Muscle of back (tissue), 11 donors: ENCODE data around the gene ATP2C1. TPM values are rescaled to one million over a fixed set of nuclear protein-coding genes. Genes with fewer than 3 reads are reported as not detected.
"Not testable (repeated sequence)": the region's sequence is repeated elsewhere in the genome, so short reads cannot be mapped to it uniquely, and the experiment has no call there.

Experiments used
- DNase-seq, 3 donors: peaks; one replicate each; pipeline versions ENCODE4 v3.0.0 to v3.0.0-alpha.2; 2013
- polyA plus RNA-seq, 10 donors: library from polyadenylated mRNA; unstranded; fragments of 120-200 nt; gene quantifications; one replicate each; pipeline ENCODE4 v1.2.1, GENCODE V29; 2013; ENCODE audit not compliant: insufficient read length in 10 of 10

Gene ATP2C1
- polyA plus RNA-seq, 10 donors = 61.3 to 85.9 (median 72.3) TPM

DNA sequence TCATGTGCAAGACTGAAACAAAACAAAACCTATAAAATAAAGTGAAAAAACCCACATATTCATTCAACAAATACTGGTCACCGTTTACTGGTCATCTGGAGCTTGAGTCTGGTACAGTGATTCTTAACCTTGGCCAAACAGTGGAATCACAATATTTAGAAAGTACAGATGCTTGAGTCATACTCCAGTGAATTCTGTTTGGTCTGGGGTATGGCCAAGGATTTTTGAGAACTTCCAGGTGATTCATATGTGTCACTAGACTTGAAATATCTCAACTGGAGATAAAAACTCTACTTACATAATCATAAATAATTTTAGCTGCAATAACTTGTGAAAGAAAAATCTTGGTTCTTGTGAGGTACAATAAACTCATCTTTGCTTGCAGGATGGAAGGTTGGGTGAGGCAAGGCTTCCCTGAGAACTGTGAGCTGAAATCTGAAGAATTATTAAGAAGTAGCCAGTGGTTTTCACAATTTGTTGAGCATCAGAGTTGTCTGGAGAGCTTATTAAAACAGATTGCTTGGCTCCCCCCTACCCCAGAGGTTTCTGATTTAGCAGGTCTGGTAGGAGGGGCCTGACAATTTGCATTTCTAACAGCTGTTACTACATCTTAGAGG is 142.4 kb downstream of the ATP2C1 start:
- DNase-seq = no peak

- DNase-seq = no peak
These were observed 143.1 kb downstream of the ATP2C1 start for GRCh38 chr3:131036986-131037385.

DNA sequence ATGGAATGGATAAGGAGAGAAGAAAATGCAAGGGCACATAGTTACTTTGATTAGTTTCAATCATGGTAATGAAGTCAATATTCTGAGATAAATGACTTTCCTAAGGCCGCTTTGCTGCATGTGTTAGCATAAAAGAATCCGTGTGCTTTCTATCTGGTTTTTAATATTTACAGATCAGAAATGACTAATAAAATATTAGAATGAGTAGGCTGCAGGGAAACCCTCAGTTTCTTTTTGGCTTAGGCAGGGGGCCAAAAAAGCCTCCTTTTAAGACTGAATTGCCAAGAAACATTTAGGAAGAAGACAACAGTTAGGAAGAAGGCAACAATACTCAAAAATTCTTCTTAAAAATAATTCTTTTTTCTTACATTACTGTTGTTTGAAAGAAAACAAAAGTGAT is 144.4 kb downstream of the ATP2C1 start:
- peak in 2 of 3 donors; percentile 15 to 17 for DNase-seq

DNA sequence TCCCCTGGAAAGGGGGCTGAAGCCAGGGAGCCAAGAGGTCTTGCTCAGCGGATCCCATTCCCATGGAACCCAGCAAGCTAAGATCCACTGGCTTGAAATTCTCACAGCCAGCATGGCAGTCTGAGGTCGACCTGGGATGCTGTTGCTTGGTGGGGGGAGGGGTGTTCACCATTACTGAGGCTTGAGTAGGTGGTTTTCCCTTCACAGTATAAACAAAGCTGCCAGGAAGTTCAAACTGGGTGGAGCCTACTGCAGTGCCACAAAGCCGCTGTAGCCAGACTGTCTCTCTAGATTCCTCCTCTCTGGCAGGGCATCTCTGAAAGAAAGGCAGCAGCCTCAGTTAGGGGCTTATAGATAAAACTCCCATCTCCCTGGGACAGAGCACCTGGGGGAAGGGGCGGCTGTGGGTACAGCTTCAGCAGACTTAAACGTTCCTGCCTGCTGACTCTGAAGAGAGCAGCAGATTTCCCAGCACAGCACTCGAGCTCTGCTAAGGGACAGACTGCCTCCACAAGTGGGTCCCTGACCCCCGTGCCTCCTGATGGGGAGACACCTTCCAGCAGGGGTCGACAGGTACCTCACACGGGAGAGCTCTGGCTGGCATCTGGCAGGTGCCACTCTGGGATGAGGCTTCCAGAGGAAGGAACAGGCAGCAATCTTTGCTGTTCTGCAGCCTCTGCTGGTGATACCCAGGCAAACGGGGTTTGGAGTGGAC is 148.5 kb downstream of the ATP2C1 start:
- not testable (repeated sequence) for DNase-seq

DNA sequence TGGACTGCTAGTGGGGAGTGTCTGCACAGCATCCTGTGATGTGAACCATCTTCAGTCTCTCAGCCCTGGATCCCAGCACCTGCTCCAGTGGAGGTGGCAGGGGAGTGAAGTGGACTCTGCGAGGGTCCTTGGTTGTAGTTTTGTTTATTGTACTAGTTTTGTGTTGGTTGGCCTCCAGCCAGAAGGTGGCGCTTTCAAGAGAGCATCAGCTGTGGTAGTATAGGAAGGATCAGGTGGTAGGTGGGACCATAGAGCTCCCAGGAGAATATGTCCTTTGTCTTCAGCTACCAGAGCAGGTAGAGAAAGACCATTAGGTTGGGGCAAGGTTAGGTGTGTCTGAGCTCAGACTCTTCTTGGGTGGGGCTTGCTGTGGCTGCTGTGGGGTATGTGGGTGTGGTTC is 153.7 kb downstream of the ATP2C1 start:
- DNase-seq = no peak

DNA sequence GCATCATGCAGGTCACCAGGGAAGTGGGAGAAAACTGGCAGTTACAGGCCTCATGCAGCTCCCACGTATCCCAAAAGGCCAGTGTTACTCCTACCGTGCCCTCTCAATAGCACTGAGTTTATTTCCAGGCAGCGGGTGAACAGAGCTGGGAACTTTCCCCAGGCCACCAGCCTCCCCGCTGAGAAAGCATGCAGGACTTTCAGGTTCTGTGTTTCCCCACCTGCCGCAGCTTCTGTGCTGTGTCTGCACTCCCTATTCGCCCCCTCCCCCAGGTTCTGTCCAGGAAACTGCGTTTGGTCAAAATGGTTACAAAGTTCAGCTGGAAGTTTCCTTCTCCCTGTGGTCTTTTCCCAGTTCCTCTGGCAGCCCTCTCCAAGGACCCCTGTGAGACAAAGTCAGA is 154.1 kb downstream of the ATP2C1 start:
- DNase-seq = no peak

- no peak for DNase-seq
These were observed 156.1 kb downstream of the ATP2C1 start for GRCh38 chr3:131050001-131050400.

DNA sequence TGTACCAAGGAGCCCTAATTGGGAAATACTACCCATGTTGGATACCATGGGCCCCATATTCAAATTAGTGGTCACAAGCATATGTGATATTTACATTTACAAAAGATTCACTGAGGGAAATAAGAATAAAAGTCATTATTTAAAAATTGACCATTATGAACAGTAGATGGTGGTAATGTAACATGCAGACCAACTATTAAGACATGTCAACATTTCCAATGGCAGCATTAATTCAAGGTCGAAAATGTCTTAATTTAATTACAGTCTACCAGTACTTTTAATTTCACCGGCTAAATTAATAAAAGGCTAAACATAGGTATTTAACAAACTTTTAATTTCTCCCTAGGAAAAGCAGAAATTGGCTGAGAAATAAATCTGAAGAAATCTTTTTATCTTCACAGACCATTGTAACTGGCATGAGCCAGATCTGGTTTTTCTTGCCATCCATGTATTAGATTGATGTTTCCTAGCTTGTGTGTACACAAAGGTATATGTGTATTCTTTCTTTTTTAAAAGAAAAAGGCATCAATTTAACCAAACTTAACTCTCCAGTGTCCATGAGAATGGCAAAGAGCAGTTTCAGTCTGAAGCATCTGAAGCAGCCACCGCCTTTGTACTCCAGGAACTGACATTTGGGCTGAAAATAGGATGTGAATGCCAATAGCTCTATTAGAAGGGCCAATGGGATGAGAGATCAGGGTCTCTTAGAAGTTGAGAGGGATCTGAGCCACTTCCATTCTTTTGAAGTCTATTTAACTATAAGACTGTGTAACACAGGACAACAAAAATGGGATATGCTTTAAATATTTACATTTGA is 159.4 kb downstream of the ATP2C1 start:
- no peak for DNase-seq

Other genes with a start within 250 kb of the ATP2C1 start
- gene PIK3R4, start 147.3 kb upstream of the ATP2C1 start, polyA plus RNA-seq = 10 to 100 TPM; 21.8 to 39.6 (median 30.5) TPM
- 10 to 100 TPM in 1 of 10 donors, 1 to 10 TPM in 9; 5.8 to 10.7 (median 7.5) TPM for gene ASTE1, start 132.7 kb downstream of the ATP2C1 start, polyA plus RNA-seq
- 1 to 10 TPM; 6.5 to 9.8 (median 8.2) TPM for gene NEK11, start 132.8 kb downstream of the ATP2C1 start, polyA plus RNA-seq